GM19238 (cell line): ENCODE results near the gene PLPPR3.
A peak's percentile ranks its signal among the peaks of the same experiment; 100 is the strongest.

Source experiments
- DNase-seq: peaks from one replicate; pipeline ENCODE4 v3.0.0; 2011; ENCODE audit warnings: low spot score; ENCODE audit not compliant: insufficient read length

PLPPR3 gene

GRCh38 chr19:821825-822503, at the start of gene PLPPR3:
Gene PLPPR3 (minus strand): TSS chr19:821955. CDS start chr19:821559, 396 bp downstream.
- no peak for DNase-seq

GRCh38 chr19:870963-871401, 49.2 kb upstream of the PLPPR3 start:
- DNase-seq = no peak

- no peak for DNase-seq
Measured at GRCh38 chr19:870314-870713, 48.6 kb upstream of the PLPPR3 start.

GRCh38 chr19:869245-870177, 47.8 kb upstream of the PLPPR3 start:
- no peak for DNase-seq

- no peak for DNase-seq
Measured at GRCh38 chr19:868458-869244, 46.9 kb upstream of the PLPPR3 start.

GRCh38 chr19:867855-868457, 46.2 kb upstream of the PLPPR3 start:
- no peak for DNase-seq

GRCh38 chr19:867301-867793, 45.6 kb upstream of the PLPPR3 start:
- DNase-seq = no peak

- DNase-seq = no peak
Measured at GRCh38 chr19:866769-867300, 45.1 kb upstream of the PLPPR3 start.

- DNase-seq = no peak
Measured at GRCh38 chr19:863315-863620, 41.5 kb upstream of the PLPPR3 start.

GRCh38 chr19:862581-863314, 41.0 kb upstream of the PLPPR3 start:
- peak; percentile 84 for DNase-seq

- DNase-seq = peak; percentile 70
Measured at GRCh38 chr19:861756-862580, 40.2 kb upstream of the PLPPR3 start.

GRCh38 chr19:861141-861755, 39.5 kb upstream of the PLPPR3 start:
- DNase-seq = no peak

- DNase-seq = no peak
Measured at GRCh38 chr19:858868-859843, 37.4 kb upstream of the PLPPR3 start, which contains the start of gene CFD. Gene CFD (plus strand): TSS chr19:859664. CDS start chr19:859690, 26 bp downstream.

- no peak for DNase-seq
Measured at GRCh38 chr19:858284-858683, 36.5 kb upstream of the PLPPR3 start.

GRCh38 chr19:855566-856120, 33.9 kb upstream of the PLPPR3 start:
- no peak for DNase-seq

- no peak for DNase-seq
Measured at GRCh38 chr19:855142-855541, 33.4 kb upstream of the PLPPR3 start.

- DNase-seq = no peak
Measured at GRCh38 chr19:854549-854948, 32.8 kb upstream of the PLPPR3 start.
